Mucosa of gallbladder (tissue), 1 donor: Measurements from ENCODE around the gene SPA17. TPM values are rescaled to one million over a fixed set of nuclear protein-coding genes. Genes with fewer than 3 reads are reported as not detected.
A peak's percentile ranks its signal among the peaks of the same experiment; 100 is the strongest.

Experiments
- DNase-seq: peaks from one replicate; pipeline ENCODE4 v3.0.0-alpha.2; 2020; ENCODE audit warnings: low spot score
- total RNA-seq: library from RNA; stranded (reverse); gene quantifications from one replicate; pipeline ENCODE4 v1.2.1, GENCODE V29; 2021
- donor health status: DM: no; HTN: no; CAD: no.

SPA17 gene
- total RNA-seq, 1 donor from 2014 or later: 6.4 TPM

DNA sequence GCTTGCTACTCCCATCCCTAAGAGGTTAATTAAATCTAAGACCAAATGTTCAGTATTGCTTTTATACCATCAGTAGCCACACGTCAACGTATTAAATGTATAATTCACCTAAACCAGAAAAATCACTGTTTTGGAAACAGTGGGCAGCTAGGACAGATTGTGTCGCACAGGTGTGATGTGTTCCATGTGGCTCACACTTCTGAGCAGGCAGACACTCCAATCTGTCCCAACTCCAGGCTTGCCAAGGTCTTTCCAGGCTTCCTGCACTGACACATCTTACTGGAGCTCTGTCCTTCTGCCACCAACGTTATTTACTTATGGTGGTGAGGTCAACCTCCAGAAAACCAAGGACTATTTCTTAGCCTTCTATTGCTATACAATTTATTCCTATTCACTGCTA, 11.6 kb upstream of the SPA17 start:
- DNase-seq: no peak

DNA sequence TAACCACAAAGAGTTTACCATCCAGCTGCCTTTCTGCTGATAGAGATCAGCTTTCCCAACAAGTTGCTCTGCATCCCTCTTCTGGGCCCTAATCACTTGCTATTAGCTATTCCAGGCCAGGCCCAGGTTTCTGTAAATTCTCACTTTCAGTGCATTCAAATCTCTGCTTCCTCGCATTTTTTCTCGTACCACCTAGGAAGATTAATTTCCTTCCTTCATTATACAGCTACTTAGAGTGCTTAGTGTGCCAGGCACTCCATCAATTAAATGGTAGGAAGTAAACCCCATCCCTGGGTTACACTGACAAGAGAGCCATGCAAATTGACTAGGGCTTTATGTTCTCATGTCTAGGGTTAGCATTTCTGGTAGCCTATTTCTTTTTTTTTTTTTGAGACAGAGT, 9.8 kb upstream of the SPA17 start:
- DNase-seq: no peak

DNA sequence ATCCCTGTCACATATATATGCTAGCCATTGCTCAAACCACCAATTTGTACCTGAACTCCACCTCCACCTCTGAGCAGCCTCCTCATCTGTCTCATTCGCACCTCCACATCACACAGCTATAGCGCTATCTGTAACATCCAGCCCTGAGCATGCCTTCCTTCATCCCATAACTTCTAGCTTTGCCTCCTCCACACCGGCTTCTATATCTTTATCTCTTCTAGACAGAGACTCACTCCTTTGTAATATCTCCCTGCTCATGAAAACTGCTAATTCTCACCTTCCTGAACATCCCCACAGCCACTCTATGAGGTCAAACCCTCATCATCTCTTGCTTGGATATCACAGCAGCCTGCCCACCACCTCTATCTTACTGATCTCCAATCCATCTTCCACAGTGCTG, 6.1 kb upstream of the SPA17 start:
- no peak for DNase-seq

DNA sequence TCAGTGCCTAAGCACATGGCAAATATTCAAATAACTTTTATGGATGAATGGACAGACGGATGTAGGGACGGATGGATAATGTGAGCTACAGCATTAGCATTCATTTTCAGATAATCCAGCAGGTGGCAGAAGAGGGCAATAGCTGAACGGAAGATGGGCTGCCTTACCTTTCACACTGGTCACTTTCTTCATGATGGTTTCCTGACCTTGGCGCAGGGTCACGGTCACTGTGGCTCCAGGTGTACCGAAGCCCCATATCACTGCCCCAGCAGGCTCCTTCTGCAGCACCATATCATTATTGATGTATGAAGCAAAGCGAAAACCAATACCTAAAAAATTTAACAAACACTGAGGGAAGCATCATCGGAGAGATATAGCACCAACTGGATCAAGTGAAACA, 4.5 kb upstream of the SPA17 start:
- peak; percentile 51 for DNase-seq

DNA sequence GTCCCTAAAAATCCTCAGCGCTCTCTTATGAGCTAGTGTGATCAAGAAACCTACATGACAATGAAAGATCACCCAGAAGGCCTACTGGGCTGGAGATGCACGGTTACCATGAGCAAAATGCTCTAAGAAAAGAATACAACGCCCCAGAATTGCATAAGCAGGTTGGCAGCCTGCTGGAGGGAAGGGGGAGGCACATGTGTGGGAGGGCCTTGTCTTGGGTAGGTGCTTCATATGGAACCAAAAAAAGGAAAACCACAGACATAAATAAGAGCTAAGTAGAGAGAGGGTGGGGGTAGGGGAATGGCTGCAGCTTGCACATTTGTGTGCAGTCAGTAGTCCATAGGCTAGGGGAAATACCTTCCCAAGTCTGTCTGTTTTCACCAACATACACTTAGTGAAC, 3.0 kb upstream of the SPA17 start:
- DNase-seq: no peak

DNA sequence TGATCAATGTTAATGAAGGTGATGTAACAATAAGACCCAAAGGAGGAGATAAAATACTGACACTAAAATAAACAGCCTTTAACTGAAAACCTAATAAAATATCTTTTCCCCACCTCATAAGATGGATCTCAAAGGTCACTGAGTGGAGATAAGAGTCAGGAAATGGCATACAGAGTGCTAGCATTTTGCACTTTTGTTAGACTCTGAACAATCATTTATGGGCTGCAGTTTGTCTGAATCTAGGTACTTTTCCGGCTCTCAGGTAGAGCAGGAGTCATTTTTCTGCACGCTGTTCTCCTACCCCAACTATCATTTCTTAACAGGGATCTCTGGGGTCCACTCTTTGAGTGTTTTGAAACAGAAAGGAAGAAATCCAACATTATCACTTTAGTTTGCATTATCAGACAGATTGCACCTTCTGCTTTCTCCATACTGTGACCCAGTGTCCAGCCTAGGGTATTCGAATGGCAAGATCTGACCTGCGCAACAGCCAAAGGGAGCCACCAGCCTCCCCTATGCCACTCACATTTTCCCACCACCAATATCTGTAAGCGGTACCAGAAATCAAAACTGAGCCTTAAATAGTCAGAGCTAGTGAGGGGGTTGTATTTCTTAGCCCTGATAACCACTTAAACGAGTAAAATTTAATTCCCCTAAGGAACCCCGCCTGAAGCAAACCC, 1.0 kb upstream of the SPA17 start:
- DNase-seq: no peak

DNA sequence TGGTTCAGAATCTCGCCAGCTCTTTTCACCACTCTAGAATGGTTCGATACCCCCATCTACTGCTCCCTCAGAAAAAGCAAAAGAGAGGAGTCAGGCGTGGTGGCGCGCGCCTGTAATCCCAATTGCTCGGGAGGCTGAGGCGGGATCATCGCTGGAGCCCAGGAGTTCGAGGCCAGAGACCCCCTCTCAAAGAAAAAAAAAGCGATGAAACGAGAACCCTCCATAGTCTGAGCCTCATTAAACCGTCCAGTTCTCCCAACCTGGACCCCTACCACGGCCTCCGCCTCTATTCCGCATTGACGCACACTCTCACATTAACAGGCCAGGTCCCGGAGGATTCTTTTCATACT, 439 bp downstream of the SPA17 start:
- no peak for DNase-seq

DNA sequence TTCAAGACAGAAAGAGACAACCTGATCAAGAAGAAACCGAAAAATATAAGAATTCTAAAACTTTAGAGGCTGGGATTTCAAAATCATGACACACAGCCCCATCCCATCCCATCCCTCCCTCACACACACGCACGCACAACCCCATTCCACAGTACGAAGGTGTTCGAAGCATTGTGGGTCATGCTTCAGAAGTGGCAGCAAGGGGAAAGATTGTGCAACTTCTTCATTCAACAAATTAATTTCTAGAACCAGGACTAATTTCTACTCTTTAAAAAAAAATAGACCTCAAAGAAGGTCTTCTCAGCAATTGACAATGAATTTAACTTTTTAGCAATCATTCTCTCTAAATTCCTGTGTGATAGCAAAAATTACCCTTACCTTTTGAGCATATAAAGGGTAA, 867 bp downstream of the SPA17 start:
- no peak for DNase-seq

DNA sequence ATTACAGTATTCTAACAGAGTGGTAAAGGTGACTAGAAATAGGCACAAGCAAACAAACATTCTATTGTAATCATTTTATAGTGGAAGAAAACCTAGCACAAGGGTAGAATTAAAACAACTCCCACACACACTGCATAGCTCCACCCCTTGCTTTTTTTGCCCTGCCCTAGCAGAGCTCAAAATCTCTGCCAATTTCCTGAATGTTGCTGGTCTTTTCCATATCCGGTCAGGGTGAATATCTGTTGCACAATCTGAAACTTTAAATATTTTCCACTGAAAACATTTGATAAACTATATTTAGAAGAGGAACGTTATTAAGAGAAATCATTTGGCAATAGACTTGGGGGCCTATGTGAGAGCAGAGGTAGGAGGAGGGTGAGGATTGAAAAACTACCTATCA, 2.7 kb downstream of the SPA17 start:
- DNase-seq: no peak

DNA sequence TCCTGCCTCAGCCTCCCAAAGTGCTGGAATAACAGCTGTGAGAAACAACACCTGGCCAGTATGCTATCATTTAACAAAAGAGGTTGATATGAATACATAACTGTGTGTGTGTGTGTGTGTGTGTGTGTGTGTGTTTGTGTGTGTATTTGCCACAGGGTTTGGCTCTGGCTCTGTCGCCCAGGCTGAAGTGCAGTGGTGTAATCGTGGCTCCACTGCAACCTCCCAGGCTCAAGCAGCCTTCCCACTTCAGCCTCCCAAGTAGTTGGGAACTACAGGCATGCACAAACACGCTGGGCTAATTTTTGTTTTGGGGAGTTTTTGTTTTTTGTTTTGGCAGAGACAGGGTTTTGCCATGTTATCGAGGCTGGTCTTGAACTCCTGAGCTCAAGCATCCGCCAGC, 4.7 kb downstream of the SPA17 start:
- DNase-seq: no peak

DNA sequence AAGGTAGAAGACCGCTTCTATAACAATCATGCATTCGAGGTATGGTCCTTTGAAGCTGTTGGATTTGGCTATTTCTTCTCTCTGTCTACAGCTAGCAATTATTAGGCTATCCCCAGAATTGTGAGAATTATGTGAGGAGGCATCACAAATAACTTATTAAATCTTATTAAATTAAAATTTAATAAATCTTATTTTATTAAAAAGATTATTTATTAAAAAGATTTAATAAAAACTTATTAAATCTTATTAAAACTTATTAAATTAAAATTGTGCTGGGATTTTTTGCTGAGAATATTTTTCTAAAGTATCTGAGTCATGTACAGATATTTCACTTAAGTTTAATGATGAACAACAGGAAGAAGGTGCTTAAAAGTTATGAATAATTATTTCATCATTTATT, 7.7 kb downstream of the SPA17 start:
- DNase-seq: no peak

DNA sequence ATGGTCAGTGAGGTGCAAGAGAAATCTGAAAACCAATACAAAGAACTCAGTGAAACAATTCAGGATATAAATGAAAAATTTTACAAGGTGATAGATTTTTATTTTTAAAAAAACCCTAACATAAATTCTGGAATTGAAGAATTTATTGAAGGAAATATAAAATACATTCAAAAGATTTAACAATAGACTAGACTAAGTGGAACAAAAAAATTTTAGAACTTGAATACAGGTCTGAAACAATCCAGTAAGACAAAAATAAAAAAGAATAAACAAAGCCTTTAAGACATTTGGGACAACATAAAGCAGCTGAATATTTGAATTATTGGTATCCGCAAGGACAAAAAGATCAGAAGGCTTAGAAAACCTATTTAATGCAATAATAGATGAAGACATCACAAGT, 8.7 kb downstream of the SPA17 start:
- no peak for DNase-seq

DNA sequence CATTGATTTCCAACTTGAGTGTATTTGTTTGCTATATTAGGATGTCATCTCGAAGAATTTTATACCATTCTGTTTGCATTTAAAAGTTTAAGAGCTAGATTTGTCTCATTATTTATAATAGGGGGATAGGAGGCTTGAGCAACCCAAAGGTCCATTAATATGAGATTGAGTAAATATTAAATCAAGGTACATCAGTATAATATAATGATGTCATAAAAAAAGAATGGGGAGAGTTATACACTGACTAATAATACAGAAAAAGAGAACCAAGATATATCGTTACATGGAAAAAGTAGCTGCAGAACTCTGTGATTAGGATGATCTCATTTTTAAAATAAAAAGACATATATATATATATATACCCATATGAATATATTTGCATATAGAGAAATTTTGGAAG, 19.4 kb downstream of the SPA17 start:
- no peak for DNase-seq

DNA sequence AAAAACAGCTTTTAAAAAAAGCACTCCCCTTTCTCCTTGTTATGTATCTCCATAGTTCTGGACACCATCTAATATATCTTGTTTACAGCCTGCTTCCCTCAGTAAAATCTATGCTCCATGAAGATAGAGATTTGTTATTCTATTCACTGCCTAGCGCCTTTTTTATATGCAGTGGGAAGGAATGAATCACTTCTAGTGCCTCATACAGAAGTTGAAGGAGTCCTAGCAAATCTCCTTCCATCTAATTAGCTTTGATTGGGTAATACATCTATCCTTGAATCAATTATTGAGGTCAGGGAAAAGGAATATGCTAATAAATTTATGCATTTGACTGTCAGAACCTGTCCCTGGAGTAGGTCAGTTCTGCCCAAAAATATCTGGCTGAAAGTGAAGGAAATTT, 25.8 kb downstream of the SPA17 start:
- no peak for DNase-seq

DNA sequence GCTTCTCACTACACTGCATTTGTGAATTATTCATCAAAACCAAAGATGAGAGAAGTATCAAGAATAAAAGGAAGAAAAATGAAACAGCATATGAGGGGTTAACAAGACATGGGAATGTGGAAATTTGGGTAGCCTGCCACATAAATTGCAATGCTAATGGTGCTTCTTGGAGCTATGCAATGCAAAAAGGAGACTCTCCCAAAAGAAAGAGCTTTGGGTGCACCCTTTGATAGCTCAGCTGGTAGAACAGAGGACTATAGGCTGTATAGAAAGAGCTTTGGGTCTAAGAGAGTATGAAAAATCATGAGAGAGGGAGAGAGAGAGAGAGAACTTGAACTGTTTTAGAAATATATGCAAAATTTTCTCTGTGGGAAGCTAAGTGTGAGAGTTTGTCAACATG, 26.3 kb downstream of the SPA17 start:
- no peak for DNase-seq

DNA sequence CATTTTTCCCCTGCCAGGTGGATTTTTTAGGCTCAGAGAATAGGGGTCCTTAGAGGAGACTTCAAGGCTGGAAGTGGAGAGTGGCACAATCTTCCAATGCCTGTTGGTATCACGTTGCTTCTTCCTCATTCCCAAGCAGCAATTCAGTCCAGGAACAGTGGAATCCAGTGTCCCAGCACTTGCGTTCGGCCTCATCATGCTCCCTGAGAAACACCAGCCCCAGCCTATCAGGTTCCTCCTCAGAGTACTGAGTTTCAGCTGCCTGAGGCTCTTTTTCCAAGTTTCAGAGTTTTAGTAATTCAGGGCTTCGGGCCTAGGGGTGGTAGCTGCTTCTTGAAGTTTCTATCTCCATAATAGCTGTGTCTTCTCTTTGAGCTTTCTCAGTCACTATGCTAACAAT, 34.1 kb downstream of the SPA17 start:
- DNase-seq: no peak

DNA sequence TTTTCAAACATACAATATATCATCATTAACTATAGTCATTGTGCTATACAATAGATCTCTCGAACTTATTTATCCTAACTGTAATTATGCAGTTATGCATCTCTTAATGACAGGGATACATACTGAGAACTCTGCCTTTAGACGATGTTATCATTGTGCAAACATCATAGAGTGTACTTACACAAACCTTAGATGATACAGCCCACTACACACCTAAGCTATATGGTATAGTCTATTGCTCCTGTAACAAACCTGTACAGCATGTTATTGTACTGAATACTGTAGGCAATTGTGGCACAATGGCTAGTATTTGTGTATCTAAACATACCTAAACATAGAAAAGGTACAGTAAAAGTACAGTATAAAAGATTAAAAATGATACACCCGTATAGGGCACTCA, 38.7 kb downstream of the SPA17 start:
- DNase-seq: no peak

DNA sequence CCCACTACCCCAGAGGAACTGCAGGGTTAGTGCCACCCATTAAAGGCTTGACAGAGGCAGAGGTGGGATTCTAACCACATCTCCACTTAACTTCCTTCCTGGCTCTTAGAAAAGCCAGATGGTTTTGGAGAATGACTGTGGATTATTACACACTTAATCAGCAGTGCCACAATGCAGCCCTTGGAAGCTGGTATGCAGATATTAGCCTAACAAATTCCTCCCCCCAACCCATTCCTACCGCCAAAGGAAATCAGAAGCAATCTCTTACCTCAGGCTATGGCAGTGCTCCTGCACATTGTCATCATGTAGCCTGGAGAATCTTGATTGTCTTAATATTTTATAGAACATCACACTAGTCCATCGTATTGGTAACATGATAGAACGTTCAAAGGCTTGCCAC, 42.9 kb downstream of the SPA17 start:
- no peak for DNase-seq

DNA sequence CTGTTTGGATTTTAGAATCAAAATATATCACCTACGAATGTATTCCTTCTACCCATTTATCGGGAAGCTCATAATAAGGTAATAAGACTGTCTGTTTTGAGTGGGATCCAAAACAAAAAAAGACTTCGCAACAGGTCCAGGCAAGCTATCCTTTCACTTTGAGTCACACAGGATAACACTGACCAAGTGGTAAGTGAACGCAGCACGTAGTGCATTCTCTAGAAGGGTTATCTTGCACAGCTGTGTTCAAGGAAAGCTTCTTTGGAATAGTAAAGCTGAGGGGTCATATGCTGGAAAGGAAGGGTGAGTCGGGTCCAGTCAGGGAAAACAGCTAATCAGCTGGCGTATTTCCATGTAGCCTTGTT, 43.7 kb downstream of the SPA17 start:
- no peak for DNase-seq

DNA sequence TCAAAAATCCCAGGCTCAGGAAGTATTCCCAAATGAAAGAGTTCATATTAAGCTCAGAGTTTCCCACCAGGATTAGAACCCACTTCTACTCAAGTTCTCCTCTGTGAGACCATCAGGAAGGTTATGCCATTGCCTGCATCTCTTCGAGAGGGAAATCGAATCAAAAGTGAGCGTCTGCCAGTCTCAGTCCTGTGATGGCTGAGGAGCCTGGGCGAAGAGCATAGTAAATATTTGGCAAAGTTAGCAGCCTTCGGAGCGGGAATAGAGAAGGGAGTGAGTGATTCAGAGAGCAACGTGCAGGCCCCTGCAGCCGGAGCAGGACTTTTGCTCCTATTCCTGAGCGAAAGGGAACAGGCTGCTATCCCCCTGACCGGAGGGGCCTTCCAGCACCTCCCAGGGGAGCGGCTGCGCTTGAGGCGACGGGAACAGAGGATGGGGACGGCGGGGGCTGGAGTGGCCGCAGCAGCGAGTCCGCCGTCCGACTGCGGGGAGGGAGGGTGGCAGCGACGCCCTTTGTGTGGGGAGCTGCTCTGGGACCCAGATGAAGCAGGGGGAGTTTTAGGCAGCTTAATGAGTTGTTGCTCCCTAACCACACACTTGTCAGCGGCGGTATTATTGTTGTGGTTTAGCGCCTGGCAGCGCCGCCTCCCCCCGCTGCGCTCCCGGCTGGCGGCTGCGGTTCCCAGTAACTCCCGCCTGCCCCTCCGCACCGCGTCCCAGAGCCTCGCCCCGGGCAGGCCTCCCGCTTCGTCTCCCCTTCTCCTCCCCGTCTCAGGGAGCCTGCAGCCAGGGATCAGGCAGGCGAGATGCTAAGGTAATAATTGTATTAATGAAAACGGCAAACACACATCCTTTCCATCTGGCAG, 44.3 kb downstream of the SPA17 start:
- no peak for DNase-seq

DNA sequence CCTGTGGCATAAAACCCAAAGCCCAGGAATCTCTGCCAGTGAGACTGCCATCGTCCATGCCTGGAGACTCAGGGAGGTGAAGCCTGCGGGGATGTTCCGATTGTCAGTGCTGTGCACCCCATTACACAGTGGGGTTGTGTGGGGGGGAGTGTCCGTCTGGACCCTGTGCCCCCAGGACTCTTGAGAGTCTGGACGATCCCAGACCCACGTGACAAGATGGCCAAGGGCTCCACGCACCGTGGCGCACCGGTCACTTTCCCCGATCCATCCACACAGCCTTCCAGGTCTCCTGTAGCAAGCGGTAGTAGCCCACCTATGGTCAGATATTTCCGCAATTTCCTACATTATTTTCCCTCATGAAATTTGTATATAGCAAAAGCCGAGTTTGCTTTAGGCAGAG, 45.1 kb downstream of the SPA17 start:
- no peak for DNase-seq

DNA sequence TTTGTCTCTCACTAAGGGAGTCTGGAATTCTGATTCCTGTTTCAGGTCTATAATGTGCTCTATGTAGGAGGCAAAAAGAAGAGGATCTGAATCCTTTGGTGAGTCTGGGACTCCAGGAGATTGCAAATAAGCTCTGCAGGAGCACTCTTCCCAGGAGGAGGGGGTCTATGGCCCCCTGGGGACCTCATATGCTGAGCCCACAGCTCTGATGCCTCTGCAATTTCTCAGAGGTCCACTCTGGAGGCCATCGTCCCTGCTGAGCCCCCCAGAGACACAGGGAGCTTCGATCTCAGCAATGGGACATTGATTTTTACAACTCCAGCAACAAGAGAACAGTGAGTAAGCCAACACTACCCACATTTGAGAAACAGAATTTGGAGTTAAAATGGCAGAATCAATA, 45.8 kb downstream of the SPA17 start:
- no peak for DNase-seq

DNA sequence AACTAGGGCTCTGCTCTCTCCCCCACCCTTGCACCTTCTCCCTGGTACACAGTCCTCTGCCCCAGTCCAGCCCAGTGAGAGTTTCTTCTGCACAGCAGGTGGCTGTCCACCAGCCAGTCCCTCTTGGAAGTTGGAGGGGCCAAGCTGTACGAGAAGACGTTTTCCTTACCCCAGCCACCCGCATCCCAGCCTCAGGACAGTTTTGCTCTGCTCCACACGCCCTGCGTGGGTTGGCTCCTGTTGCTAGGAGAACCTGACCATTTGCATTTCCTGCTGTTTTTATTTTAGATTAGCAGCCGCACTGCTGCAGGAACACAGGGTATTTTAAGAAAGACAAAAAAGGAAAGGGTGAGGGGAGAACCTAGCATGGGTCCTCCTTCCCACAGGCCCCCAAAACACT, 48.5 kb downstream of the SPA17 start:
- no peak for DNase-seq
